GM15510 (cell line): ENCODE measurements around the gene AOPEP.

Experiments used
- POLR2A ChIP-seq: IDR thresholded peaks from 3 replicates; pipeline ENCODE4 v1.6.1; 2011; ENCODE audit warnings: borderline replicate concordance; ENCODE audit not compliant: insufficient read length; ENCODE audit errors: extremely low read depth

AOPEP gene

GRCh38 chr9:95082401-95083084 is 356.0 kb downstream of the AOPEP start:
- TF ChIP-seq POLR2A: no peak

- no peak for TF ChIP-seq POLR2A
Measured at GRCh38 chr9:95083086-95083768, 356.7 kb downstream of the AOPEP start.

GRCh38 chr9:95084254-95084934 is 357.9 kb downstream of the AOPEP start:
- no peak for TF ChIP-seq POLR2A

- no peak for TF ChIP-seq POLR2A
Measured at GRCh38 chr9:95085036-95085770, 358.7 kb downstream of the AOPEP start.

GRCh38 chr9:95085861-95086563 is 359.5 kb downstream of the AOPEP start:
- TF ChIP-seq POLR2A: no peak

- no peak for TF ChIP-seq POLR2A
Measured at GRCh38 chr9:95086564-95086955, 360.1 kb downstream of the AOPEP start.

GRCh38 chr9:95087659-95088242 is 361.3 kb downstream of the AOPEP start:
- no peak for TF ChIP-seq POLR2A

- TF ChIP-seq POLR2A: no peak
Measured at GRCh38 chr9:95088421-95089161, 362.1 kb downstream of the AOPEP start.

GRCh38 chr9:95089257-95090022 is 362.9 kb downstream of the AOPEP start:
- no peak for TF ChIP-seq POLR2A

- TF ChIP-seq POLR2A: no peak
Measured at GRCh38 chr9:95090023-95090791, 363.7 kb downstream of the AOPEP start.

GRCh38 chr9:95090871-95091577 is 364.5 kb downstream of the AOPEP start:
- TF ChIP-seq POLR2A: no peak
